Testis (tissue), 3 donors: Measurements from ENCODE around the gene AGA. TPM values are rescaled to one million over a fixed set of nuclear protein-coding genes. Genes with fewer than 3 reads are reported as not detected.

ENCODE experiments used
- DNase-seq: peaks from one replicate; pipeline ENCODE4 v3.0.0-alpha.2; 2019
- H3K27ac ChIP-seq, 2 donors: fragments of 200-600 bp; sonication (generic); one replicate each; pipeline ENCODE4 v1.5.1; 2019
- H3K27me3 ChIP-seq: fragments of 200-600 bp; sonication (generic); one replicate; pipeline ENCODE4 v1.5.1; 2019
- H3K36me3 ChIP-seq: fragments of 200-600 bp; sonication (generic); one replicate; pipeline ENCODE4 v1.5.1; 2017; ENCODE audit warnings: low read depth; ENCODE audit errors: missing control alignments
- H3K4me1 ChIP-seq: fragments of 200-600 bp; sonication (generic); one replicate; pipeline ENCODE4 v1.5.1; 2019
- H3K4me3 ChIP-seq, 2 donors: fragments of 200-600 bp; sonication (generic); one replicate each; pipeline ENCODE4 v1.5.1; 2017 to 2019
- H3K9me3 ChIP-seq: fragments of 200-600 bp; sonication (generic); one replicate; pipeline ENCODE4 v1.5.1; 2017
- POLR2A ChIP-seq: fragments of 450-650 bp; IDR thresholded peaks from one replicate; pipeline ENCODE4 v1.6.1; 2017; ENCODE audit warnings: antibody characterized with exemption, mild to moderate bottlenecking, moderate library complexity
- WGBS, 2 donors: methylation state at CpG; one replicate each; pipeline ENCODE4 v1.1.5; 2018; 5-methylcytosine and 5-hydroxymethylcytosine counted together
- intact Hi-C: fragments of 100-400 bp; cut with DNase I; formaldehyde crosslinking; loops from one replicate; pipeline ENCODE4 v1.15.1; 2023; ENCODE audit warnings: low total_unique reads
- polyA plus RNA-seq: library from polyadenylated mRNA; stranded (reverse); fragments of 350-450 nt; fragmentation: Illumina TruSeq; extraction: RNeasy Lipid Tissue Mini Kit (QIAGEN cat#74804); gene quantifications from one replicate; pipeline ENCODE4 v1.2.3, GENCODE V29; 2014; ENCODE audit warnings: low read depth, low replicate concordance; ENCODE audit not compliant: insufficient read depth
- total RNA-seq, 2 donors: library from RNA; depleted of rRNA; stranded (reverse); fragments of >200 nt; gene quantifications; one replicate each; pipeline ENCODE4 v1.2.3, GENCODE V29; 2016
- TF ChIP-seq, protein P1 (sequence below), 3 experiments: fragments of 450-650 bp in 2 of 3; fragments of 200-600 bp in 1 of 3; sonication (generic) in 1 of 3; IDR thresholded peaks; one replicate each; pipeline ENCODE4 v1.5.1; 2016 to 2019; ENCODE audit warnings: antibody characterized with exemption in 3 of 3, mild to moderate bottlenecking in 2 of 3, moderate library complexity in 1 of 3

The AGA gene
- total and polyA plus RNA-seq, 3 donors from 2014 or later, result 24.0 to 50.2 (median 39.0) TPM

GRCh38 chr4:177381762-177382310, 60.4 kb downstream of the AGA start:
- TF ChIP-seq POLR2A, result no peak
- TF ChIP-seq, protein P1, sequence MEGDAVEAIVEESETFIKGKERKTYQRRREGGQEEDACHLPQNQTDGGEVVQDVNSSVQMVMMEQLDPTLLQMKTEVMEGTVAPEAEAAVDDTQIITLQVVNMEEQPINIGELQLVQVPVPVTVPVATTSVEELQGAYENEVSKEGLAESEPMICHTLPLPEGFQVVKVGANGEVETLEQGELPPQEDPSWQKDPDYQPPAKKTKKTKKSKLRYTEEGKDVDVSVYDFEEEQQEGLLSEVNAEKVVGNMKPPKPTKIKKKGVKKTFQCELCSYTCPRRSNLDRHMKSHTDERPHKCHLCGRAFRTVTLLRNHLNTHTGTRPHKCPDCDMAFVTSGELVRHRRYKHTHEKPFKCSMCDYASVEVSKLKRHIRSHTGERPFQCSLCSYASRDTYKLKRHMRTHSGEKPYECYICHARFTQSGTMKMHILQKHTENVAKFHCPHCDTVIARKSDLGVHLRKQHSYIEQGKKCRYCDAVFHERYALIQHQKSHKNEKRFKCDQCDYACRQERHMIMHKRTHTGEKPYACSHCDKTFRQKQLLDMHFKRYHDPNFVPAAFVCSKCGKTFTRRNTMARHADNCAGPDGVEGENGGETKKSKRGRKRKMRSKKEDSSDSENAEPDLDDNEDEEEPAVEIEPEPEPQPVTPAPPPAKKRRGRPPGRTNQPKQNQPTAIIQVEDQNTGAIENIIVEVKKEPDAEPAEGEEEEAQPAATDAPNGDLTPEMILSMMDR (IDR thresholded peaks at IDR 0.05), result no peak
- intact Hi-C loops, result no loop called here
- 74 to 79% methylated on average over 8 to 11 of the region's 13 CpGs for WGBS, 2 donors

More at GRCh38 chr4:177381762-177382310, 60.4 kb downstream of the AGA start:
- no peaks in the 10 kb centered on the region for H3K36me3 ChIP-seq
- no peaks in the 10 kb centered on the region for H3K9me3 ChIP-seq
- no peak for DNase-seq
- H3K4me3 ChIP-seq, result no peak overlapping the region
- H3K4me1 ChIP-seq, result no peaks in the 10 kb centered on the region
- H3K27ac ChIP-seq, result no peak overlapping the region
- no peaks in the 10 kb centered on the region for H3K27me3 ChIP-seq

Other genes with a start within 250 kb of the AGA start
- gene NEIL3, start 132.6 kb downstream of the AGA start, total RNA-seq, result 1 to 10 TPM; 2.0 TPM
- 2.7 TPM for gene NEIL3, start 132.6 kb downstream of the AGA start, polyA plus RNA-seq